HL-60 (cell line): ENCODE measurements around the gene SNRPA.

Experiments used
- DNase-seq, 2 experiments: peaks; one replicate each; pipeline ENCODE4 v3.0.0-alpha.2; 2010 to 2020; ENCODE audit warnings: low read depth in 1 of 2, low spot score in 1 of 2
- H3K27ac ChIP-seq: fragments of 250-450 bp; sonication (Bioruptor Pico); replicated peaks from 2 replicates; pipeline ENCODE4 v1.5.1; 2020; ENCODE audit warnings: mild to moderate bottlenecking, moderate library complexity
- H3K27me3 ChIP-seq: fragments of 250-450 bp; sonication (Bioruptor Pico); 2 replicates; pipeline ENCODE4 v1.5.1; 2021; ENCODE audit warnings: mild to moderate bottlenecking, moderate library complexity; ENCODE audit not compliant: insufficient read depth, poor library complexity, severe bottlenecking
- H3K4me3 ChIP-seq: replicated peaks from 2 replicates; pipeline ENCODE4 v1.5.1; 2011; ENCODE audit warnings: mild to moderate bottlenecking, control low read depth, low read length; ENCODE audit not compliant: insufficient read depth
- GABPA ChIP-seq: IDR thresholded peaks from 2 replicates; pipeline ENCODE4 v1.6.1; 2012; ENCODE audit warnings: low read depth
- POLR2AphosphoS5 ChIP-seq: IDR thresholded peaks from 2 replicates; pipeline ENCODE4 v1.6.1; 2012; ENCODE audit warnings: low read depth
- SPI1 ChIP-seq: IDR thresholded peaks from 2 replicates; pipeline ENCODE4 v1.6.1; 2012; ENCODE audit warnings: low read depth, mild to moderate bottlenecking, borderline replicate concordance
- TF ChIP-seq, protein P1 (sequence below): IDR thresholded peaks from one replicate; pipeline ENCODE4 v1.5.1; 2011; ENCODE audit warnings: low read length, control low read depth, inconsistent platforms; ENCODE audit not compliant: insufficient read depth
- TF ChIP-seq, protein P2 (sequence below): IDR thresholded peaks from 2 replicates; pipeline ENCODE4 v1.6.1; 2012; ENCODE audit warnings: low read depth; ENCODE audit not compliant: insufficient replicate concordance

The SNRPA gene

DNA sequence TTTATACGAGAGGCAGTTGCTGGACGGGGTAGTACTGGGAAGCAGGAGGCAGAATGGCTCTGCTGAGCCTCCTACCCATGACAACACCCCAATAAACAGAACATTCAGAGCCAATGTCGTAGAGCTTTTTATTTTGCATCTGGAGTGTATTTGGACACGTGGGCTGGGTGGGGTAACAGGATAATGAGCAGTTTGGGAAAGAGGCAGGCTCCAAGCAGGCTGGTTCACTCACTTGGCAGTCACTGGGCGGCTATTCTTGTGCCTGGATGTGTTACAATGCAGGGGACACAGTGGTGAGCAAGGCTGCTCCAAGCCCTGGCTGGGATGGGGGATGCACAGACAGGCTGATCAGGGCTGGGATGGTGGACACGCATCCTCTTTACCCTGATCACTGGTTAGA is 10.3 kb upstream of the SNRPA start:
- Histone ChIP-seq H3K27ac (no peak overlapping the region), H3K4me3 (no peak overlapping the region), H3K27me3 (no peaks in the 10 kb centered on the region)
- DNase-seq: no peak
- TF ChIP-seq SPI1 (no peak), GABPA (no peak), POLR2AphosphoS5 (no peak)
- TF ChIP-seq, protein P1, sequence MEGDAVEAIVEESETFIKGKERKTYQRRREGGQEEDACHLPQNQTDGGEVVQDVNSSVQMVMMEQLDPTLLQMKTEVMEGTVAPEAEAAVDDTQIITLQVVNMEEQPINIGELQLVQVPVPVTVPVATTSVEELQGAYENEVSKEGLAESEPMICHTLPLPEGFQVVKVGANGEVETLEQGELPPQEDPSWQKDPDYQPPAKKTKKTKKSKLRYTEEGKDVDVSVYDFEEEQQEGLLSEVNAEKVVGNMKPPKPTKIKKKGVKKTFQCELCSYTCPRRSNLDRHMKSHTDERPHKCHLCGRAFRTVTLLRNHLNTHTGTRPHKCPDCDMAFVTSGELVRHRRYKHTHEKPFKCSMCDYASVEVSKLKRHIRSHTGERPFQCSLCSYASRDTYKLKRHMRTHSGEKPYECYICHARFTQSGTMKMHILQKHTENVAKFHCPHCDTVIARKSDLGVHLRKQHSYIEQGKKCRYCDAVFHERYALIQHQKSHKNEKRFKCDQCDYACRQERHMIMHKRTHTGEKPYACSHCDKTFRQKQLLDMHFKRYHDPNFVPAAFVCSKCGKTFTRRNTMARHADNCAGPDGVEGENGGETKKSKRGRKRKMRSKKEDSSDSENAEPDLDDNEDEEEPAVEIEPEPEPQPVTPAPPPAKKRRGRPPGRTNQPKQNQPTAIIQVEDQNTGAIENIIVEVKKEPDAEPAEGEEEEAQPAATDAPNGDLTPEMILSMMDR: no peak
- TF ChIP-seq, protein P2, sequence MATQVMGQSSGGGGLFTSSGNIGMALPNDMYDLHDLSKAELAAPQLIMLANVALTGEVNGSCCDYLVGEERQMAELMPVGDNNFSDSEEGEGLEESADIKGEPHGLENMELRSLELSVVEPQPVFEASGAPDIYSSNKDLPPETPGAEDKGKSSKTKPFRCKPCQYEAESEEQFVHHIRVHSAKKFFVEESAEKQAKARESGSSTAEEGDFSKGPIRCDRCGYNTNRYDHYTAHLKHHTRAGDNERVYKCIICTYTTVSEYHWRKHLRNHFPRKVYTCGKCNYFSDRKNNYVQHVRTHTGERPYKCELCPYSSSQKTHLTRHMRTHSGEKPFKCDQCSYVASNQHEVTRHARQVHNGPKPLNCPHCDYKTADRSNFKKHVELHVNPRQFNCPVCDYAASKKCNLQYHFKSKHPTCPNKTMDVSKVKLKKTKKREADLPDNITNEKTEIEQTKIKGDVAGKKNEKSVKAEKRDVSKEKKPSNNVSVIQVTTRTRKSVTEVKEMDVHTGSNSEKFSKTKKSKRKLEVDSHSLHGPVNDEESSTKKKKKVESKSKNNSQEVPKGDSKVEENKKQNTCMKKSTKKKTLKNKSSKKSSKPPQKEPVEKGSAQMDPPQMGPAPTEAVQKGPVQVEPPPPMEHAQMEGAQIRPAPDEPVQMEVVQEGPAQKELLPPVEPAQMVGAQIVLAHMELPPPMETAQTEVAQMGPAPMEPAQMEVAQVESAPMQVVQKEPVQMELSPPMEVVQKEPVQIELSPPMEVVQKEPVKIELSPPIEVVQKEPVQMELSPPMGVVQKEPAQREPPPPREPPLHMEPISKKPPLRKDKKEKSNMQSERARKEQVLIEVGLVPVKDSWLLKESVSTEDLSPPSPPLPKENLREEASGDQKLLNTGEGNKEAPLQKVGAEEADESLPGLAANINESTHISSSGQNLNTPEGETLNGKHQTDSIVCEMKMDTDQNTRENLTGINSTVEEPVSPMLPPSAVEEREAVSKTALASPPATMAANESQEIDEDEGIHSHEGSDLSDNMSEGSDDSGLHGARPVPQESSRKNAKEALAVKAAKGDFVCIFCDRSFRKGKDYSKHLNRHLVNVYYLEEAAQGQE: no peak

DNA sequence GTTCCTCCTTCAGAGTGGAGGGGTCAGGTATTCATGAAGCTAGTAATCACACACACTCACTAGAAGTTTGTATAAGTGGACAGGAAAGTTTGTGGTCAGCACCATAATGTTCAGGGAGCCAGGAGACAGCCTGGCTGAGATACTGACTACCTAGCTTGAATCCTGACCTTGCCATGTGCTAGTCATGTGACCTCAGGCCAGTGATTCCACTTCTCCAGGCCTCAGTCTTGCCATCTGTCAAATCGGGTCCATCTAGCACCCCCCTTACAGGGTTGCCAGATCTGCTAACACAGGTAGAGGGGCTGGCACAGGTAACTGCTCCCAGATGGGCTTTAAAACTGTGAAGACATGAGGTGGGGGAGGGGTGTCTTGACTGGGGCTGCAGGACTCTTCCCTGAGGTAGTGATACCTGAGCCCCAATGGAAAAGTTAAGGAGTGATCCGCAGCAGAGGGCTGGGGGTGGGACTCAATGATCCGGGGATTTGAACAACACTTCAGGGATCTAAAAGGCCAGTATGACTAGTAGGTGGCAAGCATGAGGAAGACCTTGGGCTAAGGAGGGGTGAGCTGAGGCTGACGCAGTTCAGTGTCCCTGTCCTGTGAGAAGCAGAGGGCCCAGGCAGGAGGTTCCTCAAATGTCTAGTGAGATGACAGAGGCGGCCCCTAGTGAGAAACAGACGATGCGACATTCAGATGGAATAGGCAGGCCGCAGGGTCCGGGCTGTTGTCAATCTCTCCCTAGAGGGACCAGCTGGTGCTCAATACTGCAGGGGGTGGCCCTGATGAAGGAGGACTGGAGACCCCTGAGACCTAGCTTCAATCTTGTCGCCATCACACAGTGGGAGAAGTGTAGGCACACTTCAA is 9.2 kb upstream of the SNRPA start:
- no peak overlapping the region for H3K4me3 ChIP-seq
- H3K27me3 ChIP-seq: no peaks in the 10 kb centered on the region
- DNase-seq: peak in 1 of 2 experiments; percentile 81
- TF ChIP-seq, protein P2: no peak
- TF ChIP-seq, protein P1: peak; percentile 2
- no peak overlapping the region for H3K27ac ChIP-seq

DNA sequence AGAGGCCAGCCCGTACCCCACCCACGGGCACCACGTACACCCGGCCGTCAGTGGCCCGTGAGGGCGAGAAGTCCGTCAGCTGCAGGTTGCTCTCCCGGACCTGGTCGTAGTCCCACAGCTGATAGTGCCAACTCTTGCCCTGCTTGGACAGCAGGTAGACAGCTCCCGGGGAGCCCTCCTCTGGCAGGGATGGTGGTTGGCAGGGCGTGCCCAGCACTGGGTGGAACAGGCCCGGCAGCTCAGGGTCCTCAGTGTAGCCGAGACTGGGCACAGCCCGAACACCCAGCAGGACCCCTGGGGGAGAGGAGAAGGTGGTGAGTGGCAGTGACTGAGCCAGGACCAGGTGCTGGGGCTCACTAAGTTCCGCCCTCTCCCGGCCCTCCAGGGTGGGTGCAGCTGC is 8.5 kb upstream of the SNRPA start:
- Histone ChIP-seq H3K27me3 (no peaks in the 10 kb centered on the region), H3K27ac (no peak overlapping the region), H3K4me3 (no peak overlapping the region)
- no peak for DNase-seq
- TF ChIP-seq SPI1: no peak
- TF ChIP-seq, protein P1: no peak
- TF ChIP-seq, protein P2: no peak
- no peak for TF ChIP-seq GABPA
- no peak for TF ChIP-seq POLR2AphosphoS5
